WTC11 (cell line): ENCODE data around the gene TMSB4Y. TPM values are rescaled to one million over a fixed set of nuclear protein-coding genes. Genes with fewer than 3 reads are reported as not detected.

ENCODE experiments used
- ATAC-seq: fragments of 200-7000 bp; cut with Tn5 transposase; 2 replicates; pipeline ENCODE4 v1.10.0; 2021; ENCODE audit warnings: mild to moderate bottlenecking, moderate library complexity
- CTCF ChIA-PET: fragments of 300-600 bp; sonication (Branson Sonifier 250); formaldehyde crosslinking; loops from one replicate; lab custom pipeline; 2021; ENCODE audit warnings: antibody characterized with exemption; lab: Charles Lee
- POLR2A ChIA-PET: fragments of 350-600 bp; sonication (Branson Sonifier 250); formaldehyde crosslinking; loops from one replicate; lab custom pipeline; 2021; ENCODE audit warnings: antibody characterized with exemption; lab: Charles Lee
- DNase-seq: peaks from one replicate; pipeline ENCODE4 v3.0.0; 2021; ENCODE audit warnings: low spot score
- H3K27ac Mint-ChIP-seq: 2 replicates; pipeline ENCODE4 v1.8.0; 2021; ENCODE audit warnings: mixed read lengths
- H3K27me3 Mint-ChIP-seq: 2 replicates; pipeline ENCODE4 v1.8.0; 2021; ENCODE audit warnings: low read depth, mild to moderate bottlenecking, moderate library complexity, mixed read lengths
- H3K36me3 Mint-ChIP-seq: 2 replicates; pipeline ENCODE4 v1.8.0; 2021; ENCODE audit warnings: mixed read lengths
- H3K4me1 Mint-ChIP-seq: 2 replicates; pipeline ENCODE4 v1.8.0; 2022; ENCODE audit warnings: mixed read lengths
- H3K4me3 Mint-ChIP-seq: 2 replicates; pipeline ENCODE4 v1.8.0; 2021; ENCODE audit warnings: mild to moderate bottlenecking, moderate library complexity, mixed read lengths
- H3K9me3 Mint-ChIP-seq: 2 replicates; pipeline ENCODE4 v1.8.0; 2021; ENCODE audit warnings: mixed read lengths
- CREB1 ChIP-seq: sonication (generic); formaldehyde crosslinking; IDR thresholded peaks from 2 replicates; pipeline ENCODE4 v1.8.0; 2023; ENCODE audit warnings: mild to moderate bottlenecking, missing genetic modification reagents
- ESRRA ChIP-seq: sonication (generic); formaldehyde crosslinking; IDR thresholded peaks from 2 replicates; pipeline ENCODE4 v1.8.1; 2022; ENCODE audit warnings: mild to moderate bottlenecking, missing genetic modification reagents, borderline replicate concordance
- ETV6 ChIP-seq: sonication (generic); formaldehyde crosslinking; IDR thresholded peaks from 2 replicates; pipeline ENCODE4 v1.8.1; 2022; ENCODE audit warnings: mild to moderate bottlenecking, missing genetic modification reagents
- FOXJ3 ChIP-seq: sonication (generic); formaldehyde crosslinking; IDR thresholded peaks from 2 replicates; pipeline ENCODE4 v1.9.0; 2021; ENCODE audit warnings: missing genetic modification reagents, mild to moderate bottlenecking, borderline replicate concordance
- FOXP1 ChIP-seq: sonication (generic); formaldehyde crosslinking; IDR thresholded peaks from 2 replicates; pipeline ENCODE4 v1.8.0; 2022; ENCODE audit warnings: missing genetic modification reagents, mild to moderate bottlenecking, moderate library complexity, borderline replicate concordance
- FOXP4 ChIP-seq: sonication (generic); formaldehyde crosslinking; IDR thresholded peaks from 2 replicates; pipeline ENCODE4 v1.8.0; 2022; ENCODE audit warnings: mild to moderate bottlenecking, missing genetic modification reagents
- HMGXB4 ChIP-seq: sonication (generic); formaldehyde crosslinking; IDR thresholded peaks from 2 replicates; pipeline ENCODE4 v1.8.1; 2023; ENCODE audit warnings: mild to moderate bottlenecking, moderate library complexity, missing genetic modification reagents
- IRF2 ChIP-seq: sonication (generic); formaldehyde crosslinking; IDR thresholded peaks from 2 replicates; pipeline ENCODE4 v1.8.0; 2022; ENCODE audit warnings: low read depth, missing genetic modification reagents, borderline replicate concordance
- JUN ChIP-seq: sonication (generic); formaldehyde crosslinking; IDR thresholded peaks from 2 replicates; pipeline ENCODE4 v1.8.0; 2023; ENCODE audit warnings: mild to moderate bottlenecking, missing genetic modification reagents
- MXD4 ChIP-seq: fragments of 250-450 bp; sonication (Bioruptor Pico); IDR thresholded peaks from 2 replicates; pipeline ENCODE4 v1.8.0; 2021; ENCODE audit warnings: mild to moderate bottlenecking, moderate library complexity, borderline replicate concordance
- NR3C1 ChIP-seq: sonication (generic); formaldehyde crosslinking; conservative IDR thresholded peaks from 2 replicates; pipeline ENCODE4 v1.8.1; 2023; ENCODE audit warnings: low read depth, mild to moderate bottlenecking, missing genetic modification reagents
- PRDM15 ChIP-seq: sonication (generic); formaldehyde crosslinking; IDR thresholded peaks from 2 replicates; pipeline ENCODE4 v1.8.0; 2022; ENCODE audit warnings: missing genetic modification reagents
- PREB ChIP-seq: sonication (generic); formaldehyde crosslinking; IDR thresholded peaks from 2 replicates; pipeline ENCODE4 v1.8.1; 2022; ENCODE audit warnings: mild to moderate bottlenecking, missing genetic modification reagents, moderate library complexity, borderline replicate concordance
- RELA ChIP-seq: sonication (generic); formaldehyde crosslinking; IDR thresholded peaks from 2 replicates; pipeline ENCODE4 v1.8.1; 2022; ENCODE audit warnings: missing genetic modification reagents, mild to moderate bottlenecking, borderline replicate concordance
- ZNF138 ChIP-seq: sonication (generic); formaldehyde crosslinking; conservative IDR thresholded peaks from 2 replicates; pipeline ENCODE4 v1.8.1; 2022; ENCODE audit warnings: mild to moderate bottlenecking, moderate library complexity, missing genetic modification reagents
- ZNF512 ChIP-seq: sonication (generic); formaldehyde crosslinking; IDR thresholded peaks from 2 replicates; pipeline ENCODE4 v1.8.1; 2022; ENCODE audit warnings: missing genetic modification reagents, borderline replicate concordance
- ZNF671 ChIP-seq: fragments of 250-450 bp; sonication (Bioruptor Pico); IDR thresholded peaks from 2 replicates; pipeline ENCODE4 v1.8.0; 2021; ENCODE audit warnings: mild to moderate bottlenecking
- total RNA-seq: library from RNA; stranded (reverse); gene quantifications from 3 replicates; pipeline ENCODE4 v1.2.3, GENCODE V29; 2021

Gene TMSB4Y
- total RNA-seq, 1 experiment from 2014 or later, result 3.0 TPM

- no peak for TF ChIP-seq ESRRA (CRISPR knock-in tag)
- no peak for TF ChIP-seq HMGXB4
- TF ChIP-seq PREB (CRISPR knock-in tag), result no peak
- TF ChIP-seq FOXJ3 (CRISPR knock-in tag), result no peak
- TF ChIP-seq ZNF512 (CRISPR knock-in tag), result no peak
- TF ChIP-seq FOXP4 (CRISPR knock-in tag), result 0 out of 2 replicates have a peak, but pooled peaks have one; percentile 32
- TF ChIP-seq ETV6 (CRISPR knock-in tag), result 0 out of 2 replicates have a peak, but pooled peaks have one; percentile 28
- TF ChIP-seq MXD4, result no peak
- no peak for TF ChIP-seq ZNF671 (CRISPR knock-in tag)
- no peak for TF ChIP-seq FOXP1 (CRISPR knock-in tag)
- TF ChIP-seq NR3C1 (CRISPR knock-in tag), result no peak
These were observed at the start of gene TMSB4Y (continued) for GRCh38 chrY:13703568-13703968.

- Mint-ChIP-seq H3K4me3 (no peak overlapping the region), H3K36me3 (peaks cover 40% of the 10 kb centered on the region), H3K4me1 (peaks cover 22% of the 10 kb centered on the region), H3K27ac (0 out of 2 replicates have a peak overlapping the region, but pooled peaks have one; percentile 65), H3K27me3 (peaks cover 21% of the 10 kb centered on the region), H3K9me3 (peaks cover 43% of the 10 kb centered on the region)
- ChIA-PET POLR2A (no interaction called here), CTCF (no interaction called here)
- no peak for TF ChIP-seq ZNF671 (CRISPR knock-in tag)
- TF ChIP-seq ZNF138 (CRISPR knock-in tag), result no peak
- no peak for TF ChIP-seq HMGXB4
- DNase-seq, result no peak
- peak; percentile 64 for ATAC-seq
These were observed 39.5 kb upstream of the TMSB4Y start for GRCh38 chrY:13664162-13664561.

GRCh38 chrY:13671122-13671521 is 32.6 kb upstream of the TMSB4Y start:
- no peak for ATAC-seq
- POLR2A ChIA-PET, result no interaction called here
- no peak for TF ChIP-seq JUN
- TF ChIP-seq CREB1, result no peak
- TF ChIP-seq PRDM15 (CRISPR knock-in tag), result no peak
- no peak for TF ChIP-seq ETV6 (CRISPR knock-in tag)
- no peak for TF ChIP-seq IRF2 (CRISPR knock-in tag)
- TF ChIP-seq ESRRA (CRISPR knock-in tag), result no peak
- TF ChIP-seq RELA, result no peak

More at GRCh38 chrY:13671122-13671521, 32.6 kb upstream of the TMSB4Y start:
- no peak overlapping the region for H3K4me3 Mint-ChIP-seq
- DNase-seq, result no peak
- no peak overlapping the region for H3K27ac Mint-ChIP-seq
- H3K27me3 Mint-ChIP-seq, result 0 out of 2 replicates have a peak, but pooled peaks cover 3% of the 10 kb centered on the region
- CTCF ChIA-PET, result no interaction called here
- H3K4me1 Mint-ChIP-seq, result no peaks in the 10 kb centered on the region
- peaks cover 71% of the 10 kb centered on the region for H3K9me3 Mint-ChIP-seq
- peaks cover 75% of the 10 kb centered on the region for H3K36me3 Mint-ChIP-seq
